HCT116 (cell line): ENCODE results near the gene DDI2. TPM values are rescaled to one million over a fixed set of nuclear protein-coding genes. Genes with fewer than 3 reads are reported as not detected.
"Not testable (repeated sequence)": the region's sequence is repeated elsewhere in the genome, so short reads cannot be mapped to it uniquely, and the experiment has no call there.

Experiments
- ATAC-seq: fragments of 200-7000 bp; cut with Tn5 transposase; 2 replicates; pipeline ENCODE4 v1.9.1; 2020; ENCODE audit warnings: mild to moderate bottlenecking, moderate library complexity
- BruUV-seq: library from RNA; stranded (reverse); fragments of 400-500 nt; replicated peaks from 2 replicates; lab custom pipeline; 2021; lab: Mats Ljungman, UMichigan
- CTCF ChIA-PET: fragments of 300-600 bp; sonication (Branson Sonifier 250); formaldehyde crosslinking; loops from one replicate; lab custom pipeline; 2021; ENCODE audit warnings: antibody characterized with exemption; lab: Charles Lee
- POLR2A ChIA-PET: fragments of 300-600, 350-600 bp; sonication (Branson Sonifier 250); formaldehyde crosslinking; loops from one replicate; lab custom pipeline; 2021; ENCODE audit warnings: antibody characterized with exemption; lab: Charles Lee
- RAD21 ChIA-PET, 2 experiments: fragments of 300-600 bp; sonication (Branson Sonifier 250); formaldehyde crosslinking; loops; one replicate each; lab custom pipeline; 2023; ENCODE audit warnings: low total read pairs in 2 of 2; ENCODE audit not compliant: uncharacterized antibody in 2 of 2, unreplicated experiment in 2 of 2, low non-redundant PET in 1 of 2; lab: Charles Lee
- DNase-seq: peaks from one replicate; pipeline ENCODE4 v3.0.0-alpha.2; 2010; ENCODE audit warnings: low read depth, low spot score
- H2AFZ ChIP-seq: fragments of 200-600 bp; shearing (Covaris generic), sonication (generic); 2 replicates; pipeline ENCODE4 v1.6.1; 2017; ENCODE audit warnings: low read depth, mixed run types, mixed read lengths, antibody characterized with exemption, low read length; ENCODE audit not compliant: poor library complexity, severe bottlenecking
- H3K27ac ChIP-seq: 2 replicates; pipeline ENCODE4 v1.5.1; 2012; ENCODE audit warnings: low read depth, low read length
- H3K27me3 ChIP-seq: fragments of 200-600 bp; sonication (generic); 2 replicates; pipeline ENCODE4 v1.6.1; 2016; ENCODE audit warnings: mixed run types, low read length, mixed read lengths; ENCODE audit not compliant: insufficient read depth
- H3K36me3 ChIP-seq, 2 experiments: fragments of 200-500 bp in 1 of 2; fragments of 200-600 bp in 1 of 2; sonication (Bioruptor generic) in 1 of 2; sonication (generic) in 1 of 2; 2 replicates each; pipeline versions ENCODE4 v1.5.1 to v1.6.1; 2014 to 2016; ENCODE audit warnings: low read length in 2 of 2, inconsistent platforms in 1 of 2, mixed read lengths in 1 of 2, mixed run types in 1 of 2; ENCODE audit not compliant: insufficient read depth in 2 of 2, control insufficient read depth in 1 of 2
- H3K4me1 ChIP-seq, 2 experiments: fragments of 200-600 bp in 1 of 2; sonication (generic) in 1 of 2; 2 replicates each; pipeline versions ENCODE4 v1.5.1 to v1.6.1; 2012 to 2017; ENCODE audit warnings: low read length in 2 of 2, inconsistent platforms in 1 of 2, mild to moderate bottlenecking in 1 of 2, mixed read lengths in 1 of 2, mixed run types in 1 of 2, moderate library complexity in 1 of 2; ENCODE audit not compliant: insufficient read depth in 2 of 2, control insufficient read depth in 1 of 2
- H3K4me2 ChIP-seq: fragments of 200-600 bp; sonication (generic); 2 replicates; pipeline ENCODE4 v1.6.1; 2017; ENCODE audit warnings: mixed run types, low read length, mixed read lengths
- H3K4me3 ChIP-seq, 2 experiments: fragments of 200-600 bp in 1 of 2; sonication (generic) in 1 of 2; replicated peaks in 1 of 2; 2 replicates each; pipeline ENCODE4 v1.5.1; 2011 to 2016; ENCODE audit warnings: low read length in 2 of 2, control low read depth in 1 of 2, low read depth in 1 of 2, mild to moderate bottlenecking in 1 of 2, mixed read lengths in 1 of 2, mixed run types in 1 of 2
- H3K79me2 ChIP-seq: fragments of 200-600 bp; sonication (generic); 2 replicates; pipeline ENCODE4 v1.6.1; 2017; ENCODE audit warnings: mild to moderate bottlenecking, mixed run types, low read length, moderate library complexity, mixed read lengths; ENCODE audit not compliant: insufficient read depth
- H3K9ac ChIP-seq: fragments of 200-600 bp; sonication (generic); 2 replicates; pipeline ENCODE4 v1.6.1; 2016; ENCODE audit warnings: low read length, mixed read lengths
- H3K9me2 ChIP-seq: fragments of 200-600 bp; sonication (generic), shearing (Covaris generic); 2 replicates; pipeline ENCODE4 v1.6.1; 2017; ENCODE audit warnings: mixed run types, mild to moderate bottlenecking, moderate library complexity; ENCODE audit not compliant: insufficient read depth
- H3K9me3 ChIP-seq, 2 experiments: fragments of 200-500 bp in 1 of 2; fragments of 200-600 bp in 1 of 2; sonication (Bioruptor generic) in 1 of 2; sonication (generic) in 1 of 2; 2 replicates each; pipeline ENCODE4 v1.6.1; 2014 to 2017; ENCODE audit warnings: low read length in 2 of 2, mixed read lengths in 2 of 2, inconsistent platforms in 1 of 2, low read depth in 1 of 2, mild to moderate bottlenecking in 1 of 2, mixed run types in 1 of 2, moderate library complexity in 1 of 2; ENCODE audit not compliant: control insufficient read depth in 1 of 2, insufficient read depth in 1 of 2
- H4K20me1 ChIP-seq: fragments of 200-600 bp; sonication (generic), shearing (Covaris generic); 2 replicates; pipeline ENCODE4 v1.6.1; 2017; ENCODE audit warnings: mixed run types, mild to moderate bottlenecking, moderate library complexity; ENCODE audit not compliant: insufficient read depth
- POLR2AphosphoS5 ChIP-seq: IDR thresholded peaks from 2 replicates; pipeline ENCODE4 v1.6.1; 2011; ENCODE audit warnings: mild to moderate bottlenecking, low read depth, low read length, moderate library complexity
- intact Hi-C: fragments of 100-400 bp; cut with micrococcal nuclease; formaldehyde crosslinking; loops from 2 replicates; pipeline ENCODE4 v1.10.0; 2022
- total RNA-seq: library from RNA; stranded (reverse); gene quantifications from one replicate; pipeline ENCODE4 v1.2.1, GENCODE V29; 2021; ENCODE audit not compliant: unreplicated experiment

The DDI2 gene
- total RNA-seq, 1 experiment from 2014 or later = 26.3 TPM

DNA sequence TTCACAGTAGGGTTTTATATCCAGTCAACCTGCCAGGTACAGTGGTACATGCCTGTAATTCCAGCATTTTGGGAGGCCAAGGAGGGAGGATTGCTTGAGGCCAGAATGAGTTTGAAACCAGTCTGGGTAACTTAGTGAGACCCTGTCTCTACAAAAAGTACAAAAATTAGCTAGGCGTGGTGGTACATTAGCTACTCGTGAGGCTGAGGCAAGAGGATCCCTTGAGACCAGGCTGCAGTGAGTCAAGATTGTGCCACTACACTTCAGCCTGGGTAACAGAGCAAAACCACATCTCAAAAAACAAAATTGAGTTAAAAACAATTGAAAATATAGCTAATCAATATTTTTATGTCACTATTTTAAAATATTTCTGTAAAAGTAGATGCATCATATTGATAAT lies 33.2 kb downstream of the DDI2 start:
- CTCF ChIA-PET = no interaction called here
- Histone ChIP-seq H3K4me2 (no peak overlapping the region), H3K9me2 (no peaks in the 10 kb centered on the region), H3K79me2 (peaks cover 12% of the 10 kb centered on the region; the same call in 1 of the 2 replicates), H3K9me3 (no peaks in the 10 kb centered on the region), H3K4me1 (peaks cover 8 to 18% of the 10 kb centered on the region in 2 experiments), H2AFZ (no peak overlapping the region), H3K27ac (no peak overlapping the region), H3K4me3 (no peak overlapping the region), H3K27me3 (no peaks in the 10 kb centered on the region), H4K20me1 (no peaks in the 10 kb centered on the region; the same call in 1 of the 2 replicates), H3K36me3 (peaks cover 6 to 32% of the 10 kb centered on the region in 2 experiments)
- DNase-seq = no peak
- RAD21 ChIA-PET = no interaction called here
- BruUV-seq = no TSS peak
- ATAC-seq = no peak
- TF ChIP-seq POLR2AphosphoS5 = no peak
- TF ChIP-seq, all 23 proteins: peak for 0
- POLR2A ChIA-PET = no interaction called here
- H3K9ac ChIP-seq = no peak overlapping the region
- intact Hi-C loops = no loop called here

- CTCF ChIA-PET, H4K20me1 ChIP-seq, H3K4me2 ChIP-seq, H3K9me3 ChIP-seq, RAD21 ChIA-PET, ATAC-seq, H3K9me2 ChIP-seq, H3K9ac ChIP-seq, H3K27me3 ChIP-seq, DNase-seq, H3K4me3 ChIP-seq, H3K79me2 ChIP-seq, H2AFZ ChIP-seq, POLR2A ChIA-PET, BruUV-seq, H3K27ac ChIP-seq, intact Hi-C loops: not testable (repeated sequence)
- Histone ChIP-seq H3K36me3 (peaks cover 10 to 41% of the 10 kb centered on the region in 2 experiments), H3K4me1 (peaks cover 12 to 18% of the 10 kb centered on the region in 2 experiments)
Measured at GRCh38 chr1:15652130-15652529, 34.9 kb downstream of the DDI2 start.
